C4-2B (cell line): ENCODE measurements around the gene GPHN.

Source experiments
- CTCF ChIP-seq: fragments of 450-650 bp; conservative IDR thresholded peaks from 2 replicates; pipeline ENCODE4 v1.5.1; 2017; ENCODE audit warnings: mild to moderate bottlenecking
- ZFX ChIP-seq: fragments of 450-650 bp; IDR thresholded peaks from 2 replicates; pipeline ENCODE4 v1.6.1; 2017

GRCh38 chr14:66641861-66642635, 134.1 kb downstream of the GPHN start:
- TF ChIP-seq CTCF (no peak), ZFX (no peak)
